ENCODE data around the gene ZNF787.
"Not testable (repeated sequence)": the region's sequence is repeated elsewhere in the genome, so short reads cannot be mapped to it uniquely, and the experiment has no call there.

Gene ZNF787

GRCh38 chr19:56105090-56105701 is 15.9 kb downstream of the ZNF787 start:
- peak; percentile 43 for DNase-seq (ENCODE audit: low read depth)

GRCh38 chr19:56104423-56104822 is 16.7 kb downstream of the ZNF787 start:
- no peak for DNase-seq (ENCODE audit: low read depth)

DNA sequence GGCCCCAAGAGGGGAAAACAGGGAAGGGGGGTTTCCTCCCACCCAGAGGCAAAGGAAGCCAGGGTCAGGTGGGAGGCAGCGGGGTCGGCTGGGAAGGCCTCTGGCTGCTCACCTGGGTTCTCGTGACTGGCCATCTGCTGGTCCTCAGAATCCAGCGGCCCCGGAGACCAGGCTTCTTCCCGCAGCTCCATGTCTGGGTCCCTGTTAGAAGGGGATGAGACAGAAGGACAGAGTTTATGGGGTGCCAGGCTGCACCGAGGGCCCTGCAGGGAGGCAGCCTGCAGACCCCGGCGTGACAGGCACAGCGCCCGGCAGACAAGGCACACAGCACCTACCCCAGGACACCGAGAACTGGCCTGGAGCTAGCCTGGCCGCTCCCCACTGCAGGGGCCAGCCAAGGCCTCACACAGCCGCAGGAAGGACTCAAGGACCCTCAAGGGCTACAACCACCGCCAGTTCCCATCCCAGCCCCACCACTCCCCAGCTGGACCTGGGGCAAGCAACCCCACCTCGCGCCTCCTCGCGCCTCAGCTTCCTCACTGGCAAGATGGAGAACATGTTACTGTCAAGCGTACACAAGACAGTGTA is 18.0 kb downstream of the ZNF787 start:
- DNase-seq (ENCODE audit: low read depth), result no peak

GRCh38 chr19:56101746-56102535 is 19.2 kb downstream of the ZNF787 start:
- DNase-seq (ENCODE audit: low read depth), result no peak

DNA sequence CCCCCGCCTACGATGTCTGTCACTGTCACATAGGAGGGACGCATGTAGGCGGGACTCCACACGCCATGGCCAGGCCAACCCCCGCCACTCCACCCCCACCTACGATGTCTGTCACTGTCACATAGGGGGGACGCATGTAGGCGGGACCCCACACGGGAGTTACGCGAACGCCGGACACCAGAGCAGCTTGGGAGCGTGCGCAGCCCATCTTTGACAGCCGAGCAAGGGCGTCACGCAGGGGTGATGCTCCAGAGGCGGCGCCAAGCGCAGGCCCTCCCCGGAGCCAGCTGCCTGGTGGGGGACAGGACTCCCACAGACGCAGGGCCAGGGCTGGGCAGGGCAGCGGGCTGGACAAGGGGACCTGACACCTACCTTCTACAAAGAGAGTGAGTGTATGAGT is 20.0 kb downstream of the ZNF787 start:
- no peak for DNase-seq (ENCODE audit: low read depth)

- no peak for DNase-seq (ENCODE audit: low read depth)
These were observed 21.2 kb downstream of the ZNF787 start for GRCh38 chr19:56099638-56100539.

- no peak for DNase-seq (ENCODE audit: low read depth)
These were observed 22.1 kb downstream of the ZNF787 start for GRCh38 chr19:56098731-56099568.

GRCh38 chr19:56098237-56098636 is 22.9 kb downstream of the ZNF787 start:
- DNase-seq (ENCODE audit: low read depth), result not testable (repeated sequence)

DNA sequence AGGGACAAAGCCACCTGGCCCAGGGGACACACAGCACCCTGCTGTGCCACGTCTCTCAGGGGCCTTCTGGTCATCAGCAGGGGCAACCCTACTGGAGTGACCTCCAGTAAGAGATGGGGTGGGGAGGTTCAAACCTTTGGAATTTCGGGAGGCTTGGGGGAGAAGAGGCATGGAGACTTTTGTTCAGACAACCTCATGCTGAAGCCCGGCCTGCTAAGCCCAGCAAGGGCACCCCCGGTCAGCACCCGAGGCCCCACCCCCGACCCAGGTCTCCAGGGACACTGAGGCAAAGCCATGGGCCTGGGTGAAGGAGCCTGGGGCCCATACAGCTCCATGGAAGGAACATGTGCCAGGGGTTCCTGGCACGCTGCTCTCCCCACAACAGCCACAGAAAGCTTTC is 23.3 kb downstream of the ZNF787 start:
- no peak for DNase-seq (ENCODE audit: low read depth)

DNA sequence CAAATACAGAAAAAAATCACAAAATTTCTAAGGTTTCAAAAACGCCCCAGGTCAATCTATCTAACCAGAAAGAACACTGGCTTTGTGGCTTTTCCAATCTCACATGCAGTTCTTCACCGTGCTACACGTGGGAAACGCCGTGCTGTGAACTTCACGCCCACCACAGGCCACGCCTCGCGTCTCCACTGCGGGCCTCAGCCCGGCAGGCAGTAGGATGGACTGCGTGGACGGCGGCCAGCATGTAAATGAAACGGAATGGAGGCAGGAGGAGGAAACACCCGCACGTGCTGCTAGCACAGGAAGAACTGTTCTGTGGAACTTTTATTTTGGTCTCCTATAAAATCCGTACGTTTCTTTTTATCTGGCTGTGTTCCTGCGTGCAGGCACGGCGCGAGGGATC is 23.8 kb downstream of the ZNF787 start:
- no peak for DNase-seq (ENCODE audit: low read depth)

DNA sequence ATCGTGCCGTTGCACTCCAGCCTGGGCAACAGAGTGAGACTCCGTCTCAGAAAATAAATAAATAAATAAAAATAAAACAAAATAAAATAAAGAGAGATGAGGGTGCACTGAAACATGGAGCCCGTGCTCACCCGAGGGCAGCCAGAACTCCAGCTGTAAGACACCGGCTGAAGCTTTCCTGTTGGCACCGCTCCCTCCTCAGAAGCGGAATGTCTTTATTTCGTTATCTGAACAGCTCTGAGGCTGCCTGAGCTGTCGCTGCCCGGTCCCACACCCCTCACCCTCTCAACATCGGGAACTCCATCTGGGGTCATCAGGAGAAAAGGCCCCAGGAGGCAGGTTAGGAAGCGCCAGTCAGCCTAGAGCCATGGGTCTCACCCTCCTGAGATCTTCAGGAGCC is 24.4 kb downstream of the ZNF787 start:
- no peak for DNase-seq (ENCODE audit: low read depth)

DNA sequence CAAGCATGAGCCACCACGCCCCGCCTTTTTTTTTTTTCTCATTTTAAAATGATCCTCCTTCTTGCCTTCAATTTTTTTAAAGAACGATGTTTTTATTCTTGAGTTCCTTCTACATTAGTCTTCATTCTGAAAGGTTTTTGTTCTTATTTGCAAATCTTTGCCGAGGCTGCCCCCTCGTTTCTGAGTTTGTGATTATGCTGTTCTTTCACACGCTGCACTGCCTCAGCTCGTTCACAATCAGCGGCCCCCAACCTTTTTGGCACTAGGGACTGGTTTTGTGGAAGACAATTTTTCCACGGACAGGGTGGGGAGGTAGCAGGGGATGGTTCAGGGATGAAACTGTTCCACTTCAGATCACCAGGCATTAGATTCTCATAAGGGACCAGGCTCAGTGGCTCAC is 26.6 kb downstream of the ZNF787 start:
- no peak for DNase-seq (ENCODE audit: low read depth)

DNA sequence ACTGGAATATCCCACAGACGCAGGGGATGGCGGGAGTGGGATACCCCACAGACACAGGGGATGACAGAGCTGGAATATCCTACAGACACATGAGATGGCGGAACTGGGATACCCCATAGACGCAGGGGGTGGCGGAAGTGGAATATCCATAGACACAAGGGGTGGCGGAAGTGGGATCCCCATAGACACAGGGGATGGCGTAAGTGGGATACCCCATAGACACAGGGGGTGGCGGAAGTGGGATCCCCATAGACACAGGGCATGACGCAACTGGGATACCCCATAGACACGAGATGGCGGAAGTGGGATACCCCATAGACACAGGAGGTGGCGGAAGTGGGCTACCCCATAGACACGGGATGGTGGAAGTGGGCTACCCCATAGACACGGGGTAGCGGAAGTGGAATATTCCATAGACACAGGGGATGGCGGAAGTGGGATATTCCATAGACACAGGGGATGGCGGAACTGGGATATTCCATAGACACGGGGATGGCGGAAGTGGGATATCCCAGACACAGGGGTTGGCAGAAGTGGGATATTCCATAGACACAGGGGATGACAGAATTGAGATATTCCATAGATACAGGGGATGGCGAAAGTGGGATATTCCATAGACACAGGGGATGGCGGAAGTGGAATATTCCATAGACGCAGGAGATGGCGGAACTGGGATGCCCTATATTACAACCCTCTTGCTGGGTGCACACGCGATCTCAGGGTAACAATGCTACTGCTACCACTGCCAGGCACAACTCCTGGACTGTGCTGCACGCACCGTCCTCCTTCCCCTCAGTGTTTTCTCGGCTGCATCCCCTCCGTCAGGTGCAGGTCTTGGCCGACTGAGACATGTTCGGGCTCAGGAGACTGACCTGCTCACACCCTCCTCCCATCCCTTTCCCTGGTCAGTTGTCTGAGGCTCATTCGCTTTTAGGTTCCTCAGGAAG is 28.1 kb downstream of the ZNF787 start:
- no peak for DNase-seq (ENCODE audit: low read depth)

DNA sequence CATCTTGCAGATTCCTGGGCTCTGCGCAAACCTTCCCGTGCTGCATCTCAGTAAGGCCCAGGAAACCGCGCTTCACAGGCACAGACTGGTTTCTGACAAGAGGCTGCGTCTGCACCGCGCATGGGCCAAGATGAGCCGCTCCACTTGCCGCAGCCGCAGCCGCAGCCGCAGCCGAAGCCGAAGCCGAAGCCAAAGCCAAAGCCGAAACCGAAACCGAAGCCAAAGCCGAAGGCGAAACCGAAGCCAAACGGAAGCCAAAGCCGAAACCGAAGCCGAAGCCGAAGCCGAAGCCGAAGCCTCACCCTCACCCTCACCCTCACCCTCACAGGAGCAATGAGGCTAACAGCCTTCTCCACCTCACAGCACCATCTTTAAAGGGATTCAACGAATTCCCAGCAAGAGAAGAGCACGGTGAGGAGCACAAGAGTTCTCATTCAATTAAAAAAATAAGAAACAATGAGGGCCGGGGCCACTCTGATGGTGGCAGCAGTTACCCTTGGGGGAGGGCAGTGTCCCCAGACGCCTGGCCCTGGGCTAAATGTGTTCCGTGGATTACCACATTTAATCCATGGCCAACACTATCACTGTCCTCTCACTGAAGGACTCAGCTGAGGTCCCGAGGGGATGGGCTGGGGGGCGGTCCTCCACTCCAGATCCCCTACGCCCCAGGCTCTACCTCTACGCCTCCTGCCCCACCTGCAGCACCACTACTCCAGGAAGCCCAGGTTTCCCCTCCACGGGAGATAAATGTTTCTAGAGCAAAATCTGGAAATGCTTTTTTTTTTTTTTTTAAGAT is 29.1 kb downstream of the ZNF787 start:
- no peak for DNase-seq (ENCODE audit: low read depth)

DNA sequence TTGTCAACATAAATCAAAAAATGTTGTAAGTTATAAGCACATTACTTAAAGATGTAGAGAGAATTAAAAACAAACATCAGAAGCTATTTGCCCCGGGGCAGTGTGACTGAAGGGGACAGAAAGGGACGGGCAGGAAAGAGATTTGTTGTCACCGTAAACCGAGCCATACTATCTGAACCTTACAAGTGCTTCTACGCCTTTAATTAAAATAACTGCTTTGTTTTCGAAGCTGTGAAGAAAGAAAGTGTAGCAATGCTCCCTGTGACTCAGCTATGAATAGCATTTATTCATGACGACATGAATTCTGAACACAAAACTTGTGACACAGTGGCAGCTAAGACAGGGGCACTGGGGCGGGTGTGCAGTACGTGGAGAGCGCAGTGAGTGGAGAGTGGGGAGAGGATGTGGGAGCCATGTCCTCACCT is 30.0 kb downstream of the ZNF787 start:
- no peak for DNase-seq (ENCODE audit: low read depth)

GRCh38 chr19:56089344-56089743 is 31.8 kb downstream of the ZNF787 start:
- no peak for DNase-seq (ENCODE audit: low read depth)

DNA sequence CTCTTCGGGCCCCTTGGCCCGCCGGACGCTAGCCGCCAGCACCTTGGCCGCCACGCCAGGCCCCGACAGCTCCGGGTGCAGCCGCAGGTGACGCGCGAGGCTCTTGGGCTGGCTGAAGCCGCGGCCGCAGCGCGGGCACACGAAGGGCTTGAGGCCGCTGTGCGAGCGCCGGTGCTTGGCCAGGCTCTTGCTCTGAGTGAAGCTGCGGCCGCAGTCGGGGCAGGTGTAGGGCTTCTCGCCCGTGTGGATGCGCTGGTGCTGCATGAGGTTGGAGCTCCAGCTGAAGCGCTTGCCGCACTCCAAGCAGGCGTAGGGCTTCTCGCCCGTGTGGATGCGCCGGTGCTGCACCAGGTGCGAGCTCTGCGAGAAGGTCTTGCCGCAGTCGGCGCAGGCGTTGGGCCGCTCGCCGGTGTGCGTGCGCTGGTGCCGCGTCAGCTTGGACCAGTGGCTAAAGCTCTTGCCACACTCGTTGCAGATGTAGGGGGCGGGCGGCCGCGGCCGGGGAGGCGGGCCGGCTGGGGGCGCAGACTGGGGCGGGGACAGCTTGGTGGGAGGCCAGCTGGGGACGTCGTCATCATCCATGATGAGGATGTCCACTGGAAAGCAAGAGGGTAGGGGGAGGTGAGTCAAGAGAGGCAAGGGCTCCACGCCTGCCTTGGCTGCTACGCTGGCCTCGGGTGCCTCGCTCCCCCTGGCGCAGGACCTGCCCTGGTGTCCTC is 32.4 kb downstream of the ZNF787 start:
- DNase-seq (ENCODE audit: low read depth), result no peak

DNA sequence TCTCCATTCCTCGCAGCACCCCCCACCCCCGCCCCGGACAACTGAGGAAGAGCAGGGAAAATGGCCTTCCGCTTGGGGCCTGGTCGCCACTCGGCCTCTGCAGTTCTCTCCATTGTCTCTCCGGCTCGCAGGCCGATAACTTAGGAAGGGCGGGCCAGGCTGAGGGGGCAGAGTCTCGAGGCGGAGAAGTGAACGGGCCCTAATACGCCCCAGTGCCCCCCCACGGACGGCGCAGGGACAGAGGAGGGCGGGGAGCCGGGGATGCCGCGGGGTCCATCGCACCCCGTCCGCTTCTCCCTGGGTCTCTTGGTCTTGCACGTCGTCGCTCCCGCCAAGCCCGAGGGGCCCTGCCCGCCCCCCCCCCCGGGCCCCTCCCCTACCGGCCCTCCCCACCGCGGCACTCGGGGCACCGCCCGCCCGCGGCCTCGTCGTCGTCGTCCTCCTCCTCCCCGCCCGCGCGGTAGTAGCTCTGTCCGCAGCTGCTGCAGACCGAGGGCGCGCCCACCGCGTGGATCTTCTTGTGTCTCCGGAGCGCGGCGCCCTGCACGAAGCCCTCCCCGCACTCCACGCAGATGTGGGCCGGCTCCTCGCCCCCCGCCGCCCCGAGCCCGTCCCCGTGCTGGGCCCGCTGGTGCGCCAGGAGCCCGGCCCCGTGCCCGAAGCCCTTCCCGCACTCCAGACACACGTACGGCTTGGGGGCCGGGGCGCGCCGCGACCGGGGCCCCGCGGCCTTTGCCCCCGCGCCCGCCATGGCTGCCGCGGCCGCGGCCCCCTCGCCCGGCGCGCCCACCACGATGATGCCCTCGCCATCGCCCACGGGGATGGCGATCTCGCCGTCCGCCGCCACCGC is 33.2 kb downstream of the ZNF787 start:
- no peak for DNase-seq (ENCODE audit: low read depth)

Measured in activated T-cell treated with anti-CD3 and anti-CD28 coated beads for 1 hour (primary cell).